Tibial artery (tissue), 4 donors: ENCODE results near the gene PSAP.

Experiments used
- DNase-seq, 2 donors: peaks; one replicate each; pipeline ENCODE4 v3.0.0-alpha.2; 2019
- H3K27ac ChIP-seq, 2 donors: fragments of 200-600 bp; sonication (generic) in 1 of 2; 1 replicate in 1 of 2; 2 replicates in 1 of 2; pipeline ENCODE4 v1.5.1; 2018 to 2019; ENCODE audit warnings: mild to moderate bottlenecking in 1 of 2
- H3K27me3 ChIP-seq, 2 donors: fragments of 200-600 bp; sonication (generic) in 1 of 2; one replicate each; pipeline versions ENCODE4 v1.5.1 to v1.6.0; 2016 to 2019
- H3K36me3 ChIP-seq, 3 donors: fragments of 200-600 bp; sonication (generic) in 2 of 3; one replicate each; pipeline ENCODE4 v1.5.1; 2016 to 2019; ENCODE audit warnings: mild to moderate bottlenecking in 2 of 3
- H3K4me1 ChIP-seq, 4 donors: fragments of 200-600 bp; sonication (generic) in 2 of 4; 1 replicate in 3 of 4; 2 replicates in 1 of 4; pipeline ENCODE4 v1.5.1; 2016 to 2019
- H3K4me3 ChIP-seq, 2 donors: fragments of 200-600 bp; sonication (generic) in 1 of 2; 1 replicate in 1 of 2; 2 replicates in 1 of 2; pipeline ENCODE4 v1.5.1; 2018 to 2019; ENCODE audit warnings: mild to moderate bottlenecking in 2 of 2
- H3K9me3 ChIP-seq, 3 donors: fragments of 200-600 bp; sonication (generic) in 1 of 3; one replicate each; pipeline ENCODE4 v1.5.1; 2016 to 2019
- intact Hi-C: fragments of 100-400 bp; cut with DNase I; formaldehyde crosslinking; loops from one replicate; pipeline ENCODE4 v1.15.0; 2023; ENCODE audit warnings: low total_unique reads
- TF ChIP-seq, protein P1 (sequence below), 2 experiments: fragments of 200-600 bp in 1 of 2; fragments of 450-650 bp in 1 of 2; IDR thresholded peaks; one replicate each; pipeline ENCODE4 v1.5.1; 2017 to 2019; ENCODE audit warnings: antibody characterized with exemption in 2 of 2, mild to moderate bottlenecking in 1 of 2, moderate library complexity in 1 of 2

The PSAP gene

DNA sequence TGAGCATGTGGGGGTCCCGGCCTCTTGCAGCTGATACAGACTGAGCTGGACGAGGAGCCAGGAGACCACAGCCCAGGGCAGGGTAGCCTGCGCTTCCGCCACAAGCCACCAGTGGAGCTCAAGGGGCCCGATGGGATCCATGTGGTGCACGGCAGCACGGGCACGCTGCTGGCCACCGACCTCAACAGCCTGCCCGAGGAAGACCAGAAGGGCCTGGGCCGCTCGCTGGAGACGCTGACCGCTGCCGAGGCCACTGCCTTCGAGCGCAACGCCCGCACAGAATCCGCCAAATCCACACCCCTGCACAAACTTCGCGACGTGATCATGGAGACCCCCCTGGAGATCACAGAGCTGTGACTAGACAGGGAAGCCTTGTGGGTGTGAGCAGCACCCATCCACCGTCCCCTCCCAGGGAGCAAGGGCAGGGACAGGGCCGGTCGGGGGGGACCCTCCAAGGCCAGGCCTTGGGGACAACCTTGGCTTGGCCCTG, 36.1 kb downstream of the PSAP start:
- intact Hi-C loops = loop anchor here (5.0 kb wide), 3 partner anchors 113 to 498 kb away; partner anchors contain the start of gene SLC29A3
- Histone ChIP-seq H3K4me1 (peaks cover 0 to 5% (median 0%) of the 10 kb centered on the region in 4 donors), H3K27me3 (peaks cover 0 to 5% of the 10 kb centered on the region in 2 donors), H3K9me3 (no peaks in the 10 kb centered on the region), H3K36me3 (peaks cover 46 to 53% (median 52%) of the 10 kb centered on the region in 3 donors), H3K4me3 (no peak overlapping the region), H3K27ac (no peak overlapping the region)
- DNase-seq = no peak
- TF ChIP-seq, protein P1, sequence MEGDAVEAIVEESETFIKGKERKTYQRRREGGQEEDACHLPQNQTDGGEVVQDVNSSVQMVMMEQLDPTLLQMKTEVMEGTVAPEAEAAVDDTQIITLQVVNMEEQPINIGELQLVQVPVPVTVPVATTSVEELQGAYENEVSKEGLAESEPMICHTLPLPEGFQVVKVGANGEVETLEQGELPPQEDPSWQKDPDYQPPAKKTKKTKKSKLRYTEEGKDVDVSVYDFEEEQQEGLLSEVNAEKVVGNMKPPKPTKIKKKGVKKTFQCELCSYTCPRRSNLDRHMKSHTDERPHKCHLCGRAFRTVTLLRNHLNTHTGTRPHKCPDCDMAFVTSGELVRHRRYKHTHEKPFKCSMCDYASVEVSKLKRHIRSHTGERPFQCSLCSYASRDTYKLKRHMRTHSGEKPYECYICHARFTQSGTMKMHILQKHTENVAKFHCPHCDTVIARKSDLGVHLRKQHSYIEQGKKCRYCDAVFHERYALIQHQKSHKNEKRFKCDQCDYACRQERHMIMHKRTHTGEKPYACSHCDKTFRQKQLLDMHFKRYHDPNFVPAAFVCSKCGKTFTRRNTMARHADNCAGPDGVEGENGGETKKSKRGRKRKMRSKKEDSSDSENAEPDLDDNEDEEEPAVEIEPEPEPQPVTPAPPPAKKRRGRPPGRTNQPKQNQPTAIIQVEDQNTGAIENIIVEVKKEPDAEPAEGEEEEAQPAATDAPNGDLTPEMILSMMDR (IDR thresholded peaks at IDR 0.05) = no peak

DNA sequence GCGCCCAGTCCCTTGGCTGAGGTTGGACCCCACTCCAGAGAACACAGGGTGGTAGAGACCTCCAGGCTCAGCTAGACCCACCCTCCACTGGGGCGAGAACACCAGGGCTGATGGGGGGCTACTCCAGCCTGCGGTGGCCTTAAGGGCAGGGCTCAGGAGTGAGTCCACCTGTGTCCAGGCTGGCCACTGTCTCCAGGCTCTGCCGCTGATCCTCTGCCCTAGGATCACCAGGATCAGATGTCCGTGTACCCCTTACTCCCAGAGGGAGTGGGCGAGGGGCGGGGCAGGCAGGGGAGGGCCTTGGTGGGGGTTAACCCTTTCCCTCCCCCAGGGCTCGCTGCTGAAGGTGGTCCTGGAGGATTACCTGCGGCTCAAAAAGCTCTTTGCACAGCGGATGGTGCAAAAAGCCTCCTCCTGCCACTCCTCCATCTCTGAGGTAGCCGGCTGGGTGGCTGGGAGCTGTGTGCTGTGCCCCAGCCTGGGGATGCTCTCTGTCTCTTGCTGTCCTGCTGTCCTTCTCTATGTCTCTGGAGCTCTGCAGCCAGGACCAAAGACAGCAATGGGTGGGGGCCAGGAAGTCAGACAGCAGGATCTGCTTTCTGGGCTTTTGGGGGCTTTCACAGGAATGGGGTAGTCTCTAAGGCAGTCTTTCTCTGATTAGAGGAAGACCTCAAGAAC, 38.0 kb downstream of the PSAP start:
- H3K36me3 ChIP-seq = peaks cover 27 to 33% (median 33%) of the 10 kb centered on the region in 3 donors
- TF ChIP-seq, protein P1 (IDR thresholded peaks at IDR 0.05) = no peak
- DNase-seq = no peak
- H3K27ac ChIP-seq = no peak overlapping the region
- no peak overlapping the region for H3K4me3 ChIP-seq
- peaks cover 0 to 5% of the 10 kb centered on the region in 2 donors for H3K27me3 ChIP-seq
- H3K9me3 ChIP-seq = no peaks in the 10 kb centered on the region
- intact Hi-C loops = loop anchor here (5.0 kb wide), 3 partner anchors 111 to 496 kb away; partner anchors contain the start of gene SLC29A3
- peaks cover 0 to 4% (median 0%) of the 10 kb centered on the region in 4 donors for H3K4me1 ChIP-seq

DNA sequence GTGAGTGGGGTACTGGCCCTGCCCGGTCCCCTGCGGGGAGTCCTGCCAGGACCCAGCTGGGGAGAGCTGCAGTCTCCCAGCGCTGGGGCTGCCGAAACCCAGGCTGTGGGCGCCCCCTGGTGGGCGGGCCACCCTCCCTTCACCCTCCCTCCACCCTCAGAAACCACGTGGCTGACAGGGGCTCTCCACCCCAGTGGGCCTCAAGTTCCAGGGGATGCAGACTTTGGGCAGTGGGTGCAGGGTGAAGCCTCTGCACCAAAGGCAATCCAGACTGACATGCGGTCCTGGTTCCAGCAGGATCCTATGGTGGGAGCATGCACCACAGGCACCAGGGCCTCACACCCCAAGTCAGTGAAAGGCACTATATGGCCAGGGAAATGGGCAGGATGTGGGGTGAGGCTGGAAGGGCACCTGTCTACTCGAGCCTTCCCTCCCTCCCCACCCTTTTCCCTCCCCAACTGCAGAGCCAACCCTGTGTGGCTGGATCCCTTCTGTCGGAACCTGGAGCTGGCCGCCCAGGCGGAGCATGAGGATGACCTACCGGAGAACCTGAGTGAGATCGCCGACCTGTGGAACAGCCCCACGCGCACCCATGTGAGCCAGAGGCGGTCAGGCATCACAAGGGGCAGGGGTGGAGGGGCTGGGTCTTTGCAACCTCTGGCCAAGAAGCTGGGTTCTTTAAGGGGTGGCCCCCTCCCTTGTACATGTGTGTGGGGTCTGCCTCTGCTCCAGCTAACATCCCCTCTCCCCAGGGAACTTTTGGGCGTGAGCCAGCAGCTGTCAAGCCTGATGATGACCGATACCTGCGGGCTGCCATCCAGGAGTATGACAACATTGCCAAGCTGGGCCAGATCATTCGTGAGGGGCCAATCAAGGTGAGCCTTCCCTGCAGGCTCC, 38.8 kb downstream of the PSAP start:
- no peak overlapping the region for H3K4me3 ChIP-seq

DNA sequence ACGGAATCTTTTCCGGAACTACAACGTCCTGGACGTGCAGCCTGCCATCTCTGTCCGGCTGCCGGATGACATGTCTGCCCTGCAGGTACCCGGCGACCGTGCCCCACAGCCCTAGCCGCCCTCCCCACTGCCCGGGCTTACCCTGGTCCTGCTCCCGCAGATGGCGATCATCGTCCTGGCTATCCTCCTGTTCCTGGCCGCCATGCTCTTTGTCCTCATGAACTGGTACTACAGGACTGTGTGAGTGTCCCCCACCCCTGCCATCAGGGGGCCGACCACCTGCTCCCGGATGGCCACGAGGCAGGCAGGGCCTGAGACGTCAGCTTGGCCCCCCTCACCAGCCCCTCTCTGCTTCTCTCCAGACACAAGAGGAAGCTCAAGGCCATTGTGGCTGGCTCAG, 39.7 kb downstream of the PSAP start:
- intact Hi-C loops = loop anchor here (5.0 kb wide), 3 partner anchors 109 to 494 kb away; partner anchors contain the start of gene SLC29A3
- Histone ChIP-seq H3K36me3 (peaks cover 10 to 16% (median 16%) of the 10 kb centered on the region in 3 donors), H3K4me1 (no peaks in the 10 kb centered on the region), H3K27ac (no peak overlapping the region), H3K4me3 (no peak overlapping the region), H3K9me3 (no peaks in the 10 kb centered on the region), H3K27me3 (peaks cover 0 to 5% of the 10 kb centered on the region in 2 donors)
- no peak for DNase-seq
- TF ChIP-seq, protein P1 (IDR thresholded peaks at IDR 0.05) = no peak

More for the DNA sequence above, 38.8 kb downstream of the PSAP start:
- TF ChIP-seq, protein P1 (IDR thresholded peaks at IDR 0.05) = peak; percentile 87
- Histone ChIP-seq H3K27ac (no peak overlapping the region), H3K4me1 (no peaks in the 10 kb centered on the region), H3K27me3 (peaks cover 0 to 5% of the 10 kb centered on the region in 2 donors), H3K9me3 (no peaks in the 10 kb centered on the region), H3K36me3 (peaks cover 19 to 26% (median 25%) of the 10 kb centered on the region in 3 donors)
- DNase-seq = peak in 1 of 2 donors; percentile 77
- intact Hi-C loops = loop anchor here (5.0 kb wide), 3 partner anchors 110 to 495 kb away; partner anchors contain the start of gene SLC29A3

DNA sequence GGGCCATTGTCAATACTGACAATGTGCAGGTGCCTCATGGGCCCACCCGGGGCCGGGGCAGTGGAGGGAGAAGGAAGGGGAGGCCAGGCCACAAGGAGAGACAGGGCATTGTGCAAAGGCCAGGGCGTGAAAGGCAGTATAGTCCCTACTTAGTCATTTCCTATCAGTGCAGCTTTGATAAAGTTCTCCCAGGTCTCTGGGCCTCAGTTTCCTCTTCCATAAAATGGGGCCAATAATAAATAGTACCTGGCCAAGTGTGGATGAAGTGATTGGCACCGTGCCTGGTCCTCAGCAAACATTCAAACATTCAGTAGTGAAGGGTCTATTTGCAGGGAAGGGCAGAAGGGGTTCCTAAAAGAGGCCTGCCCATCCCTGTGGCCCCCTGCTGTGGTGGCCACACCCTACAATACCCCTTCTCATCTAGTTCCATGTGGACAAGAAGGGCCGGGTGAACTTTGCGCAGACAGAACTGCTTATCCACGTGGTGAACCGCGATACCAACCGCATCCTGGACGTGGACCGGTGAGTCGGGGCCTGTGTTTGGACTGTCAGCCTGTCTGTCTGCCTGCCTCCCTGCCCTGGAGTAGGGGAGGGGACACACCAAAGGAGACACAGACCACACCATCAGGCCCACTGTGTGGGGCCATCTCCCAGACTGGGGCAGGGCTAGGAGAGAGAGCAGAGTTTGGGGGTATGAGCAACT, 40.9 kb downstream of the PSAP start:
- intact Hi-C loops = loop anchor here (5.0 kb wide), 3 partner anchors 108 to 493 kb away; partner anchors contain the start of gene SLC29A3
- DNase-seq = no peak
- no peak overlapping the region for H3K27ac ChIP-seq
- peaks cover 0 to 5% (median 5%) of the 10 kb centered on the region in 3 donors for H3K36me3 ChIP-seq
- H3K9me3 ChIP-seq = no peaks in the 10 kb centered on the region
- H3K4me1 ChIP-seq = peaks cover 0 to 7% (median 3%) of the 10 kb centered on the region in 4 donors
- H3K4me3 ChIP-seq = no peak overlapping the region
- H3K27me3 ChIP-seq = peaks cover 0 to 5% of the 10 kb centered on the region in 2 donors
- TF ChIP-seq, protein P1 (IDR thresholded peaks at IDR 0.05) = no peak
